Muscle of back (tissue), 11 donors: ENCODE results near the gene CR1L. TPM values are rescaled to one million over a fixed set of nuclear protein-coding genes. Genes with fewer than 3 reads are reported as not detected.
"Not testable (repeated sequence)": the region's sequence is repeated elsewhere in the genome, so short reads cannot be mapped to it uniquely, and the experiment has no call there.

Experiments used
- DNase-seq, 3 donors: peaks; one replicate each; pipeline versions ENCODE4 v3.0.0 to v3.0.0-alpha.2; 2013
- polyA plus RNA-seq, 10 donors: library from polyadenylated mRNA; unstranded; fragments of 120-200 nt; gene quantifications; one replicate each; pipeline ENCODE4 v1.2.1, GENCODE V29; 2013; ENCODE audit not compliant: insufficient read length in 10 of 10

CR1L gene
- polyA plus RNA-seq, 10 donors: 0.15 to 1.6 (median 0.23) TPM; not detected in 3

DNA sequence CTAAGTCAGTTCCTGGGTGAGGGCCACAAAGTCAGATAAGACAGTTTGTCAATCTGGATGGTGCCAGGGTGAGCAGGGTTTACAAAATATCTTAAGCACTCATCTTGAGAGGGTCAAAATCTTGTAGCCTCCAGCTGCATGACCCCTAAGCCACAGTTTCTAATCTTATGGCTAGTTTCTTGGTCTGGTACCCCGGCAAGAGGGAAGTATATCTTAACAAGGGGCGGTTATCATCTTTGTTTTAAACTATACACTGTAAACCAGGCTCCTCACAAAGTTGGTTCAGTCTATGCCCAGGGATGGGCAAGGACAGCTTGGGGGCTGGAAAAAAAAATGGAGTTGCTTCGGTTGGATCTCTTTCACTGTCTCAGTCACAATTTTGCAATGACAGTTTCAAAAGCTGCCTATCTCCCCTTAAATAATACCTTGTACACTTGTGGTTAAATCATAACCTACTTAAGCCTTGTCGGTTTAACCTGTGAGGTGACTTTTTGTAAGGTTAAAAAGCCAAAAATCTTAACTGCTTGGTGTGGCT is 99.1 kb downstream of the CR1L start:
- DNase-seq: no peak

DNA sequence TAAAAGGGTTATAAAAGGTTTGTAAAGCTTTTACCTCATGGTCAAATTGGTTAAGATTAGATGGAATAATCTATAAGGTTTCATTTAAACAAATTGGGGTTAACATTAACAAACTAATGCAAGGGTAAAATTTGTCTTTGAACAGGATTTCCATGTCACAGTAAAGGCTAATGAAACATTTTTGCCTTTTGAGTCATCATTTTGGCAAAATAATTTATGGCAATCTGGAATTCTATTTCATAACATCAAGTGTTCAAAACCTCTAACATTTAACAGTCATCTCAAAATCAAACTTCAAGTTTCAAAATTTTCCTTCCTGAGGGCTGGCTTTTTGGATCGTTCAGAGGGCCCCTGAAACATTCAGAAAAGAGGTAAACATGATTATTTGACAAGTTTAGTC is 100.4 kb downstream of the CR1L start:
- no peak for DNase-seq

GRCh38 chr1:207745839-207746767 is 101.2 kb downstream of the CR1L start:
- DNase-seq: no peak

DNA sequence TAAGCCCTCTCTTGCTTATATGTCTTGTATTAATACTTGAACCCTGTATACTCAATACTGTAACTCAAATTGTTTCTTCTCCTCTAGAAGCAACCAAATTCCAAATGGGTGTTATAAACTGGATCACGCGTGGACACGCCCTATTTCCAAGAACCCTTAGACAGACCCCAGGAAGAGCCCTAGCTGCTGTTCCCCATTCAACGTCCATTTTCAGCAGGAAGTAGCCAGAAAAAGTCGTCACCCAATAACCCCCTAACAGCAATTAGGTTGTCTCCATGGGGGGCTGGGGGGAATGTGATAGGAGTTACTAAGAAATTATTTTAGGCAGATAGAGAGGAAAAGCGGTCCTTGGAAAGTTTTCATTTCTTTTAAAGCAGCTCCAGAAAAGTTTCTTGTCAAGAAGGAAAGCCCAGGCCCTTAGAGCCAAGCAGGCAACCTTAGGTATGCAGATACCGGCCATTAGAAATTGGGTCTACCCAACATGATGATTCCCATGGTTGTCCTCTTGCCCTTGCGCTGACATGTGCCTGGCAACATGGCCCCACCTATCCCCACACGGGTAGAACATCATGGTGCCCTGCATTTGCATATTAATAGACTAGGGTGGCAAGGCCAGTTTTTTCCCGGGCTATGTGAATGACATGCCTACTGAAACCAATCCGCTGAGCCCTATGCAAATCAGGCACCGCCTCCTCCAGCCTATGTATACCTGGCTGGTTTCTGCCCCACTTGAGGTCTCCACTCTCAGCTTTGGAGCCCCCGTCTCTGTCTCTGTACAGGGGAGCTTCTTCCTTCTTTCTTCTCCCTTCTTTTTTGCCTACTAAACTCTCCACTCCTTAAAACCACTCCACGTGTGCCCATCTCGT is 102.9 kb downstream of the CR1L start:
- no peak for DNase-seq

GRCh38 chr1:207748737-207749528 is 104.0 kb downstream of the CR1L start:
- no peak for DNase-seq

DNA sequence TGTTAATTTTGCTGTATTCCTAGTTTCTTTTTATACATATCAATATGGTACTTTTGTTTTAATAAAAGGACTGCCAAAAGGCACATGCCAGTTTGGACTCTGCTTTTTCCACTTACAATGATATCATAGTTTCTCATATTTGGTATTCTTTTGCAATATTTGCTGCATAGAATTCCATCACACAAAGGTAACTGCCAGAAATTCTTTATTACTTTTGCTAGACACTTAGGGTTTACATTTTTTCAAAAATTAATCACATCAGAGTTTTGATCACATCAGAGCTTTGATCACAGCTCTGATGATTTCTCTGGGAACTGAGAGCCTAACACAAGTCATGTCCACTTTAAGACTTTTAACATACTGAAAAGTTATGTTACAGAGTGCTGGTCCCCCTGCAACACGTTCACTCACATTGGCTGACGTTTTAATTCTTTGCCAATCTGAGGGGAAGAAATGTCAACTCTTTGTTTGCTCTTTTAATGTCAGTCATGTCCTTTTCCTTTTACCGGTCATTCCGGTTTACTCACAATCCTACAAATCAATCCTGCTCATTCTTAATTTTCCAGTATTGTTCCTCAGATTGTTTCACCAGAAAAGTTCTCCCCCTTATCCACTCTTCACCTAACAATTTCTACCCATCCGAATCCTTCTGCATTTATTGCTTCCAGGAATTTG is 105.8 kb downstream of the CR1L start:
- DNase-seq: no peak

DNA sequence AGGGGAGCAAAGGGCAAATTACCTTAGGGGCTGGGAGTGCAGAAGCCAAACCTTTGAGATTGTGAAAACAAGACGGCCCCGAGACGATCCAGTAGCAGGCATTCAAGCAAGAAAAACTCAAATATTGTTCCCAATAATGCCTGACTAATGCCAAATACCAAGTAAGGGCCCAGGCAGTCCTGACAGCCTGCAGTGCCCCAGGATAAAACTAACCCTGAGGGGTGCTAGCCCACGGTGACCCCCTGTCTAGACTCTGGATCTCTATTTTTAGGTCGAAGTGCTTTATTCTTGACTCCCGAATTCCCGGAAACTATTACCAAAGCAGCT is 106.5 kb downstream of the CR1L start:
- DNase-seq: peak in 1 of 3 donors; percentile 40

GRCh38 chr1:207751790-207752455 is 107.0 kb downstream of the CR1L start, which contains the start of gene CD46:
TSS of gene CD46 (plus strand) at chr1:207752054. CDS start at chr1:207752213, 159 bp downstream.
- DNase-seq: peak; percentile 93 to 98 (median 95)

GRCh38 chr1:207752456-207752998 is 107.6 kb downstream of the CR1L start:
- DNase-seq: peak in 1 of 3 donors; percentile 10

- no peak for DNase-seq
These were observed 108.7 kb downstream of the CR1L start for GRCh38 chr1:207753611-207754010.

GRCh38 chr1:207754011-207754410 is 109.1 kb downstream of the CR1L start:
- no peak for DNase-seq

DNA sequence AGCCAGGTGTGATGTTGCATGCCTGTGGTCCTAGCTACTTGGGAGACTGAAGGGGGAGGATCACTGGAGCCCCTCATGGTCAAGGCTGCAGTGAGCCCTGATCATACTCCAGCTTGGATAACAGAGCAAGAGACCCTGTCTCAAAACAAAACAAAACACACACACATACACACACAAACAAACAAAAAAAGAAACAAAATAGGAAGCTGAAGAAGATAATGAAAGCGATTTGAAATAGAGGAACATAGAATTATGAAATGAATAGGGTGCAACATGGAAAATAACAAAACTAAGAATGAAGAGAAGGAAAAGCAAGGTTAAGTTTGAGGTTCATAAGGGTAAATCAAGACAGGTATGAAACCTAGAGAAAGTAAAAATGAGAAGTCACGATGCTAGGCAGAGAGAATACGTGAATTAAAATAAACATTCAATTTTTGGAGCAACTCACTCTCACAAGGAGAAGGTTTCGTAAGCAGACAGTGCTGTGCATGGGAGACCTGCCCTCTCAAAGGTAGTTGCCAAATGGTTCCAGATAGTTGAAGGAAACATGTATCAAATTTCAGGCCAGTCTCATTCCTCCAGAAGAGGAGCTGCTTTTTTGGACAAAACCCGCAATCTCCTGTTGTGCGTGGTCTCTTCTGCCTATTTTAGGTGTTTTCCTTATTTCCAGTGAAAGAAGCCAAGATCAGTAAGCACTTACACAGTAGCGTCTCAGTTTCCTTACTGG is 110.2 kb downstream of the CR1L start:
- no peak for DNase-seq

- no peak for DNase-seq
These were observed 111.1 kb downstream of the CR1L start for GRCh38 chr1:207755846-207756693.

- no peak for DNase-seq
These were observed 117.7 kb downstream of the CR1L start for GRCh38 chr1:207762622-207763021.

- no peak for DNase-seq
These were observed 118.2 kb downstream of the CR1L start for GRCh38 chr1:207763091-207763490.

DNA sequence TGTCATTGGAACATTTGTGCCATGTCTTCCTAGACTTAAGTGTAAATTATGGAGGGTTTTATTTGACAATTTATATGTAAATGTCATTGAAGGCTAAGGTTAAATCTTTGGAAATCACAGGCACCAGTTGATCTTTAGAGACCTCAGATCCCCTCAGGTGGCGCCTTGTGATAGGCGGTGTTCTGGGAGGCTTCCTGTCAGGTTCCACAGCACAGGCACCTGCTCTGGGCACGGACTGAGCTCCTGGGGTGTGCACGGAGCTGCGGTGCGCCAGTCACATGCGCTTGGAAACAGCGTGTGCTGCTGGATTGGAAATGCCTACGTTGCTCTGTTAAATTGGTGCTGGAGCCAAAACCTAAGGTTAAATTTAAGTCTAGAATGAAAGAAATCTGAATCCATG is 119.0 kb downstream of the CR1L start:
- no peak for DNase-seq

DNA sequence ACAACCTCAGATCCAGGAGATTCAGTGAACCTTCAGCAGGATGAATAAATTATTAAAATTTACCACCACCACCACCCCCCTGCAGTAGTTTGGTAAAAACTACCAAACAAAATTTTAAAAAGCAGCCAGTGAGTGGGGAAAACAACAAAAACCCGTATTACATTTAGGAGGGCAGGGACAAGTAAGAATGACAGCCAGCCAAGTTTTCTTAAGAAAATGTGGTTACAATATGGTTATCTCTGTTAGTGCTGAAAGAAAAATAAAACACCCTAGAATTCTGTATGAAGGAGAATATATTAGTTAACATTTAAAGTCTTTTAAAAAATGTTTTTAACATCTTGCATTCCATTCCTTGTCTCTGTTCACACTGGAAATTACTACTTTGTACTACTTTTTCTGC is 121.6 kb downstream of the CR1L start:
- DNase-seq: no peak

DNA sequence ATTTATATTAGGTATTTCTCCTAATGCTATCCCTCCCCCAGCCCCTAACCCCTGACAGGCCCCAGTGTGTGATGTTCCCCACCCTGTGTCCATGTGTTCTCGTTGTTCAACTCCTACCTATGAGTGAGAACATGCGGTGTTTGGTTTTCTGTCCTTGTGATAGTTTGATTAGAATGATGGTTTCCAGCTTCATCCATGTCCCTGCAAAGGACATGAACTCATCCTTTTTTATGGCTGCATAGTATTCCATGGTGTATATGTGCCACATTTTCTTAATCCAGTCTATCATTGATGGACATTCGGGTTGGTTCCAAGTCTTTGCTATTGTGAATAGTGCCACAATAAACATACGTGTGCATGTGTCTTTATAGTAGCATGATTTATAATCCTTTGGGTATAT is 125.6 kb downstream of the CR1L start:
- not testable (repeated sequence) for DNase-seq
